Measurements from ENCODE around the gene NEUROD2. TPM values are rescaled to one million over a fixed set of nuclear protein-coding genes. Genes with fewer than 3 reads are reported as not detected.
A peak's percentile ranks its signal among the peaks of the same experiment; 100 is the strongest.

The NEUROD2 gene
- total and polyA plus RNA-seq, 2 of the 13 experiments (the other 11 are each of a cell fraction or from before 2014, with no cell fraction given), result not detected

DNA sequence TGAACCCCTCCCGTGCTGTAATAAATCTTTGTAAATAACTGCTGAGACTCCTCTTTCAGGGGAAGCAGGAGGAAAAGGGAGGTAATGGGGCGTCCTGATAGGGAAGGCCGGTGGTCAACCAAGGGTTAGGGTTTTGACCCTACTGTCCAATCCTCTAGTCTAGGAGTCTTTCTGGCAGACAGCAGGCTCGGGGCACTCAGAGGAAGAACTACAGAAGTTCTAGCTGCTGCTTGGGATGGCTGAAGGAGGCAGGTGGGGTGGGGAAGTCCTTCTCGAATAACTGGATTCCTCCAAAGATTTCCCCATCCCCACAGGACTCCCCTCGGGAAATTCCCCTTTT, 28.8 kb upstream of the NEUROD2 start (continued):
- 0 out of 2 replicates have a peak, but pooled peaks have one; percentile 10 for TF ChIP-seq ZNF142 (CRISPR knock-in tag; IDR thresholded peaks at IDR 0.05)

DNA sequence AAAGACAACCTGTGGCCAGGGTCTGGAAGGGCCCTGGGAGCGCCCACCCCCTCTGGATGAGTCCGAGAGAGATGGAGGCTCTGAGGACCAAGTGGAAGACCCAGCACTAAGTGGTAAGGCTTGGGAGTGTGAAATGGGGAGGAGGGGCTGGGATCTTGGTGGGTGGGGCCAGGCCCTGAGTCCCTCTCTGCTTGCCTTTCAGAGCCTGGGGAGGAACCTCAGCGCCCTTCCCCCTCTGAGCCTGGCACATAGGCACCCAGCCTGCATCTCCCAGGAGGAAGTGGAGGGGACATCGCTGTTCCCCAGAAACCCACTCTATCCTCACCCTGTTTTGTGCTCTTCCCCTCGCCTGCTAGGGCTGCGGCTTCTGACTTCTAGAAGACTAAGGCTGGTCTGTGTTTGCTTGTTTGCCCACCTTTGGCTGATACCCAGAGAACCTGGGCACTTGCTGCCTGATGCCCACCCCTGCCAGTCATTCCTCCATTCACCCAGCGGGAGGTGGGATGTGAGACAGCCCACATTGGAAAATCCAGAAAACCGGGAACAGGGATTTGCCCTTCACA, 28.0 kb upstream of the NEUROD2 start:
- no TSS peak for BruUV-seq (replicated peaks)
- FAIRE-seq, result no peak
- Histone ChIP-seq H3K4me1 (ENCODE audit: insufficient read depth, low read length) (peaks cover 86% of the 10 kb centered on the region), H3K27ac (ENCODE audit: extremely low read length, insufficient read depth, low read length) (no peak overlapping the region), H2AFZ (ENCODE audit: low read length) (no peak overlapping the region), H3K36me3 (replicated peaks in 1 of 2; ENCODE audit: control insufficient read depth in 1 of 2, insufficient read depth in 2 of 2, low read length in 2 of 2) (no peaks in the 10 kb centered on the region; a peak in 1 of 5 replicates), H3K4me2 (ENCODE audit: low read depth, low read length) (peak overlapping the region; percentile 99), H3K9me3 (ENCODE audit: low read length) (no peaks in the 10 kb centered on the region), H3K4me3 (replicated peaks in 1 of 3; ENCODE audit: insufficient read depth in 1 of 3, low read depth in 2 of 3, low read length in 3 of 3) (peak overlapping the region in 1 of 3 experiments; percentile 87; a peak in 1 of 6 replicates), H4K20me1 (ENCODE audit: insufficient read depth, low read length) (no peaks in the 10 kb centered on the region), H3K9ac (ENCODE audit: insufficient read depth, low read depth, low read length) (peak overlapping the region; percentile 89; the same call in 1 of the 2 replicates), H3K27me3 (ENCODE audit: control insufficient read depth in 1 of 2, insufficient read depth in 2 of 2, low read length in 2 of 2) (peaks cover 3 to 26% of the 10 kb centered on the region in 2 experiments; a peak in 3 of 5 replicates), H3K79me2 (ENCODE audit: insufficient read depth, low read length) (peaks cover 29% of the 10 kb centered on the region)
- intact Hi-C loops (cut with micrococcal nuclease; ENCODE audit: unreplicated experiment), result no loop called here
- CTCF ChIA-PET (ENCODE audit: low intra/inter-chr PET ratio, low total read pairs), result interaction anchor here (2.8 to 5.6 kb wide), 2 partner anchors 13 to 18 kb away, joined by 12 to 70 read pairs; no protein-coding TSS in a partner anchor
- ATAC-seq, result no peak
- in situ Hi-C loops (cut with HindIII; ENCODE audit: extremely low pct_ligation_motif_present, low pct_unique_long_range_greater_than_20kb), result no loop called here
- WGBS (ENCODE audit: low lambda C conversion rate), result 58% methylated on average over 8 of the region's 8 CpGs
- no peak for DNase-seq (ENCODE audit: low spot score)
- POLR2A ChIA-PET, result interaction anchor here (0.9 to 2.6 kb wide), 4 partner anchors 12 to 104 kb away, joined by 3 to 7 read pairs (median 4); partner anchors contain the start of gene ERBB2
- no peak for TF ChIP-seq ZFY (CRISPR knock-in tag; IDR thresholded peaks at IDR 0.05)
- TF ChIP-seq ZMYM2 (CRISPR knock-in tag; IDR thresholded peaks at IDR 0.05), result no peak
- no peak for TF ChIP-seq ZSCAN29 (CRISPR knock-in tag; conservative IDR thresholded peaks at IDR 0.05)
- TF ChIP-seq ZNF296 (CRISPR knock-in tag; conservative IDR thresholded peaks at IDR 0.05), result 0 out of 2 replicates have a peak, but pooled peaks have one; percentile 36
- no peak for TF ChIP-seq GATAD1 (CRISPR knock-in tag; IDR thresholded peaks at IDR 0.05)
- no peak for TF ChIP-seq ZBTB44 (CRISPR knock-in tag; IDR thresholded peaks at IDR 0.05)
- TF ChIP-seq ZNF703 (CRISPR knock-in tag; IDR thresholded peaks at IDR 0.05; ENCODE audit: borderline replicate concordance), result no peak
- no peak for TF ChIP-seq ZNF224 (CRISPR knock-in tag; IDR thresholded peaks at IDR 0.05)
- no peak for TF ChIP-seq KDM5B (CRISPR knock-in tag; IDR thresholded peaks at IDR 0.05; ENCODE audit: borderline replicate concordance)
- TF ChIP-seq RFX5 (IDR thresholded peaks at IDR 0.05; ENCODE audit: low read depth, low read length), result no peak
- TF ChIP-seq FOSL1 (CRISPR knock-in tag; IDR thresholded peaks at IDR 0.05; ENCODE audit: borderline replicate concordance), result no peak
- no peak for TF ChIP-seq NFKBIZ (CRISPR knock-in tag; IDR thresholded peaks at IDR 0.05)
- no peak for TF ChIP-seq NRL (CRISPR knock-in tag; IDR thresholded peaks at IDR 0.05; ENCODE audit: borderline replicate concordance)
- no peak for TF ChIP-seq MZF1 (CRISPR knock-in tag; IDR thresholded peaks at IDR 0.05; ENCODE audit: borderline replicate concordance)
- TF ChIP-seq ZNF496 (CRISPR knock-in tag; IDR thresholded peaks at IDR 0.05; ENCODE audit: insufficient replicate concordance), result no peak

Data from HepG2 (cell line).